Body of pancreas (tissue), 4 donors: ENCODE data around the gene TMEM91. TPM values are rescaled to one million over a fixed set of nuclear protein-coding genes. Genes with fewer than 3 reads are reported as not detected.

Experiments
- ATAC-seq: fragments of 150-250 bp; one replicate; pipeline ENCODE4 v1.9.1; 2016
- DNase-seq, 4 donors: peaks; one replicate each; pipeline ENCODE4 v3.0.0-alpha.2; 2019
- H3K27ac ChIP-seq, 4 donors: fragments of 200-600 bp; sonication (generic); 1 replicate in 3 of 4; 2 replicates in 1 of 4; pipeline versions ENCODE4 v1.5.1 to v1.6.1; 2016 to 2019; ENCODE audit warnings: mild to moderate bottlenecking in 1 of 4, mixed read lengths in 1 of 4, moderate library complexity in 1 of 4
- H3K27me3 ChIP-seq, 2 donors: fragments of 200-600 bp; sonication (generic); one replicate each; pipeline ENCODE4 v1.6.0; 2016; ENCODE audit warnings: mild to moderate bottlenecking in 1 of 2
- H3K36me3 ChIP-seq, 2 donors: fragments of 200-600 bp; sonication (generic); replicated peaks in 1 of 2; 2 replicates each; pipeline ENCODE4 v1.5.1; 2016; ENCODE audit warnings: low read depth in 2 of 2; ENCODE audit not compliant: insufficient read depth in 1 of 2
- H3K4me1 ChIP-seq: fragments of 200-600 bp; sonication (generic); one replicate; pipeline ENCODE4 v1.6.0; 2016
- H3K4me3 ChIP-seq, 2 donors: fragments of 200-600 bp; sonication (generic); 1 replicate in 1 of 2; 2 replicates in 1 of 2; pipeline ENCODE4 v1.5.1; 2016 to 2019
- H3K9me3 ChIP-seq, 3 donors: fragments of 200-600 bp; sonication (generic); 1 replicate in 2 of 3; 2 replicates in 1 of 3; pipeline ENCODE4 v1.5.1; 2016
- POLR2A ChIP-seq, 3 donors: fragments of 450-650 bp; IDR thresholded peaks; one replicate each; pipeline ENCODE4 v1.6.1; 2016; ENCODE audit warnings: antibody characterized with exemption in 3 of 3, mild to moderate bottlenecking in 2 of 3
- WGBS, 2 donors: methylation state at CpG; one replicate each; pipeline ENCODE4 v1.1.5; 2017; 5-methylcytosine and 5-hydroxymethylcytosine counted together
- intact Hi-C: fragments of 100-400 bp; cut with DNase I; formaldehyde crosslinking; loops from one replicate; pipeline ENCODE4 v1.15.1; 2023
- total RNA-seq, 2 donors: library from RNA; depleted of rRNA; stranded (reverse); fragments of >200 nt; gene quantifications; one replicate each; pipeline ENCODE4 v1.1.0, GENCODE V29; 2016
- TF ChIP-seq, protein P1 (sequence below), 7 experiments: fragments of 450-650 bp in 4 of 7; fragments of 200-600 bp in 3 of 7; sonication (generic) in 3 of 7; IDR thresholded peaks; one replicate each; pipeline ENCODE4 v1.5.1; 2016 to 2019; ENCODE audit warnings: antibody characterized with exemption in 7 of 7

Gene TMEM91
- total RNA-seq, 2 donors from 2014 or later = 7.5 to 15.5 TPM

DNA sequence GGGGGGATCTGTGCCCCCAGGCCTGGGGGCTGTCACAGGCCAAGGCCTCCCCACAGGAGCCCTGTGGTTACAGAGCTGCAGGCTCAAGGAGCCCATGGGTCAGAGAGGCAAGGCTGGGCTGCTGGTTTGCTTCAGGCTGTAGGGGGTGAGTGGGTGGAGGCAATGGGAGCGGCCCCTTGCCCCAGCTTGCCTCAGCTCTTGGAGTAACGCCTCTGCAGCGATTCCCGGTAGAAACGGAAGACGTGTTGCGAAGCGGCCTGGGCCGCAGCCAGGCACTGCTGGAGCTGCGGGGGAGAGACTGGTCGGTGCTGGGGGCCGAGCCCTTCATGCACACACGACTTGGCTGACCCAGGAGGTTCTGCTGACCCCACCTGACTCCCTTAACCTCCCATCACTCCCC lies 10.1 kb downstream of the TMEM91 start:
- TF ChIP-seq, protein P1, sequence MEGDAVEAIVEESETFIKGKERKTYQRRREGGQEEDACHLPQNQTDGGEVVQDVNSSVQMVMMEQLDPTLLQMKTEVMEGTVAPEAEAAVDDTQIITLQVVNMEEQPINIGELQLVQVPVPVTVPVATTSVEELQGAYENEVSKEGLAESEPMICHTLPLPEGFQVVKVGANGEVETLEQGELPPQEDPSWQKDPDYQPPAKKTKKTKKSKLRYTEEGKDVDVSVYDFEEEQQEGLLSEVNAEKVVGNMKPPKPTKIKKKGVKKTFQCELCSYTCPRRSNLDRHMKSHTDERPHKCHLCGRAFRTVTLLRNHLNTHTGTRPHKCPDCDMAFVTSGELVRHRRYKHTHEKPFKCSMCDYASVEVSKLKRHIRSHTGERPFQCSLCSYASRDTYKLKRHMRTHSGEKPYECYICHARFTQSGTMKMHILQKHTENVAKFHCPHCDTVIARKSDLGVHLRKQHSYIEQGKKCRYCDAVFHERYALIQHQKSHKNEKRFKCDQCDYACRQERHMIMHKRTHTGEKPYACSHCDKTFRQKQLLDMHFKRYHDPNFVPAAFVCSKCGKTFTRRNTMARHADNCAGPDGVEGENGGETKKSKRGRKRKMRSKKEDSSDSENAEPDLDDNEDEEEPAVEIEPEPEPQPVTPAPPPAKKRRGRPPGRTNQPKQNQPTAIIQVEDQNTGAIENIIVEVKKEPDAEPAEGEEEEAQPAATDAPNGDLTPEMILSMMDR (IDR thresholded peaks at IDR 0.05) = no peak
- no peak for TF ChIP-seq POLR2A (IDR thresholded peaks at IDR 0.05)
- intact Hi-C loops = no loop called here
- Histone ChIP-seq H3K4me3 (no peak overlapping the region), H3K27ac (no peak overlapping the region), H3K27me3 (no peaks in the 10 kb centered on the region), H3K9me3 (no peaks in the 10 kb centered on the region), H3K36me3 (peaks cover 0 to 19% of the 10 kb centered on the region in 2 donors), H3K4me1 (no peaks in the 10 kb centered on the region)
- no peak for DNase-seq
- 87 to 92% methylated on average over 11 to 13 of the region's 13 CpGs for WGBS, 2 donors
- peak; percentile 21 for ATAC-seq

GRCh38 chr19:41391618-41392017 lies 15.3 kb downstream of the TMEM91 start:
- DNase-seq (no peak), ATAC-seq (no peak)
- no peak for TF ChIP-seq POLR2A (IDR thresholded peaks at IDR 0.05)
- TF ChIP-seq, protein P1 (IDR thresholded peaks at IDR 0.05) = no peak
- H3K36me3 ChIP-seq = peaks cover 0 to 26% of the 10 kb centered on the region in 2 donors
- intact Hi-C loops = no loop called here
- H3K9me3 ChIP-seq = no peaks in the 10 kb centered on the region
- 86% methylated on average over 11 of the region's 11 CpGs; no CpG with 5 or more reads in 1 of the 2 donors for WGBS, 2 donors
- H3K27ac ChIP-seq = no peak overlapping the region
- H3K4me3 ChIP-seq = no peak overlapping the region
- no peaks in the 10 kb centered on the region for H3K27me3 ChIP-seq
- peaks cover 16% of the 10 kb centered on the region for H3K4me1 ChIP-seq

DNA sequence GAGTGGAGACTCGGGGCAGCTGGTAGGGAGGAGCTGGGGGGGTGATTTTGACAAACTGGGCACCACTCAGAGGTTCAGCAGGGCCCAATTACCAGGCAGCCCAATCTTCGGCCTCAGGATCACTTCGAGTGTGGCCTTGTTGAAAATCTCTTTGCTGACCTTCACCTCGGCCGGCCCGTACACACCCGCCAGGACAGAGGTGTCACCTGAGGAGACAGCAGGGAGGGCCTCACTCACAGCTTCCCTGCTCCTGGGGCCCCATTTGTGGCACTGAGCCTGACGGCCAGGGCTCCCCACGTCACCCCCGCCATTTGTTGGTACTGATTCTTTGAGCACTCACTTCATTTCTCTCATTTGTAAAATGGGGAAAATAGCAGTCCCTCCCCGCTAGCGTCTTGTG lies 16.4 kb downstream of the TMEM91 start:
- Histone ChIP-seq H3K36me3 (peaks cover 0 to 26% of the 10 kb centered on the region in 2 donors), H3K4me1 (peaks cover 16% of the 10 kb centered on the region), H3K27ac (no peak overlapping the region), H3K9me3 (no peaks in the 10 kb centered on the region), H3K4me3 (no peak overlapping the region), H3K27me3 (no peaks in the 10 kb centered on the region)
- TF ChIP-seq, protein P1 (IDR thresholded peaks at IDR 0.05) = no peak
- TF ChIP-seq POLR2A (IDR thresholded peaks at IDR 0.05) = no peak
- ATAC-seq (no peak), DNase-seq (no peak)
- intact Hi-C loops = no loop called here
- WGBS, 2 donors = 64 to 66% methylated on average over 11 to 12 of the region's 12 CpGs

GRCh38 chr19:41395355-41395754 lies 19.0 kb downstream of the TMEM91 start:
- WGBS, 2 donors = 78% methylated on average over 6 of the region's 6 CpGs
- no peak overlapping the region for H3K27ac ChIP-seq
- H3K36me3 ChIP-seq = peaks cover 0 to 14% of the 10 kb centered on the region in 2 donors
- intact Hi-C loops = no loop called here
- H3K27me3 ChIP-seq = no peaks in the 10 kb centered on the region
- ATAC-seq (no peak), DNase-seq (no peak)
- no peak overlapping the region for H3K4me3 ChIP-seq
- TF ChIP-seq, protein P1 (IDR thresholded peaks at IDR 0.05) = no peak
- no peak for TF ChIP-seq POLR2A (IDR thresholded peaks at IDR 0.05)
- no peaks in the 10 kb centered on the region for H3K9me3 ChIP-seq
- H3K4me1 ChIP-seq = peaks cover 26% of the 10 kb centered on the region
